Liver (tissue), 9 donors: ENCODE data around the gene RNF144B. TPM values are rescaled to one million over a fixed set of nuclear protein-coding genes. Genes with fewer than 3 reads are reported as not detected.

Source experiments
- DNase-seq: peaks from one replicate; pipeline ENCODE4 v3.0.0-alpha.2; 2017; ENCODE audit warnings: low spot score
- H3K27ac ChIP-seq, 2 donors: one replicate each; pipeline ENCODE4 v1.7.0; 2013; ENCODE audit warnings: inconsistent platforms in 2 of 2, low read length in 2 of 2, control low read depth in 1 of 2, low read depth in 1 of 2, mild to moderate bottlenecking in 1 of 2
- H3K27me3 ChIP-seq, 4 donors: one replicate each; pipeline versions ENCODE4 v1.6.1 to v1.7.0; 2013; ENCODE audit warnings: low read length in 3 of 4, inconsistent platforms in 1 of 4, mild to moderate bottlenecking in 1 of 4, moderate library complexity in 1 of 4; ENCODE audit not compliant: control insufficient read depth in 4 of 4, insufficient read depth in 4 of 4
- H3K36me3 ChIP-seq, 4 donors: one replicate each; pipeline versions ENCODE4 v1.6.1 to v1.7.0; 2013; ENCODE audit warnings: low read length in 3 of 4, mild to moderate bottlenecking in 3 of 4, low read depth in 1 of 4, moderate library complexity in 1 of 4; ENCODE audit not compliant: control insufficient read depth in 4 of 4, insufficient read depth in 3 of 4
- H3K4me1 ChIP-seq, 4 donors: one replicate each; pipeline versions ENCODE4 v1.6.1 to v1.7.0; 2013; ENCODE audit warnings: low read length in 3 of 4, mild to moderate bottlenecking in 3 of 4, moderate library complexity in 1 of 4; ENCODE audit not compliant: control insufficient read depth in 4 of 4, insufficient read depth in 4 of 4
- H3K4me3 ChIP-seq, 3 donors: one replicate each; pipeline versions ENCODE4 v1.6.1 to v1.7.0; 2013; ENCODE audit warnings: low read length in 3 of 3, control low read depth in 1 of 3, low read depth in 1 of 3, mild to moderate bottlenecking in 1 of 3
- H3K9ac ChIP-seq, 2 donors: one replicate each; pipeline ENCODE4 v1.7.0; 2013; ENCODE audit warnings: low read length in 2 of 2, mild to moderate bottlenecking in 2 of 2, moderate library complexity in 2 of 2, control low read depth in 1 of 2, low read depth in 1 of 2
- H3K9me3 ChIP-seq, 4 donors: one replicate each; pipeline versions ENCODE4 v1.6.1 to v1.7.0; 2013; ENCODE audit warnings: low read length in 3 of 4; ENCODE audit not compliant: control insufficient read depth in 4 of 4
- ATF3 ChIP-seq: IDR thresholded peaks from 2 replicates; pipeline ENCODE4 v1.6.1; 2016; ENCODE audit warnings: antibody characterized with exemption
- CTCF ChIP-seq: fragments of 150-350 bp; IDR thresholded peaks from 2 replicates; pipeline ENCODE4 v1.5.1; 2017; ENCODE audit warnings: improper control_type of control experiment, low read depth, low read length; ENCODE audit not compliant: missing input control
- EGR1 ChIP-seq, 2 donors: IDR thresholded peaks; 2 replicates each; pipeline ENCODE4 v1.6.1; 2016 to 2018; ENCODE audit warnings: antibody characterized with exemption in 2 of 2, low read depth in 2 of 2
- FOXA1 ChIP-seq: IDR thresholded peaks from 2 replicates; pipeline ENCODE4 v1.6.1; 2016; ENCODE audit warnings: antibody characterized with exemption
- FOXA2 ChIP-seq: IDR thresholded peaks from 2 replicates; pipeline ENCODE4 v1.6.1; 2016; ENCODE audit warnings: antibody characterized with exemption
- HNF4A ChIP-seq, 2 donors: conservative IDR thresholded peaks; 2 replicates each; pipeline ENCODE4 v1.6.1; 2016; ENCODE audit warnings: antibody characterized with exemption in 2 of 2, mild to moderate bottlenecking in 2 of 2
- HNF4G ChIP-seq: IDR thresholded peaks from 2 replicates; pipeline ENCODE4 v1.6.1; 2016; ENCODE audit warnings: antibody characterized with exemption
- JUND ChIP-seq, 2 donors: IDR thresholded peaks; 2 replicates each; pipeline ENCODE4 v1.6.1; 2016; ENCODE audit warnings: antibody characterized with exemption in 2 of 2
- MAX ChIP-seq: IDR thresholded peaks from 2 replicates; pipeline ENCODE4 v1.6.1; 2016; ENCODE audit warnings: antibody characterized with exemption
- NR2F2 ChIP-seq: IDR thresholded peaks from 2 replicates; pipeline ENCODE4 v1.6.1; 2016; ENCODE audit warnings: antibody characterized with exemption
- RAD21 ChIP-seq, 2 donors: IDR thresholded peaks; 2 replicates each; pipeline ENCODE4 v1.6.1; 2016; ENCODE audit warnings: antibody characterized with exemption in 2 of 2, mild to moderate bottlenecking in 2 of 2
- REST ChIP-seq: IDR thresholded peaks from 2 replicates; pipeline ENCODE4 v1.6.1; 2016; ENCODE audit warnings: antibody characterized with exemption, mild to moderate bottlenecking
- SP1 ChIP-seq: IDR thresholded peaks from 2 replicates; pipeline ENCODE4 v1.6.1; 2018; ENCODE audit warnings: antibody characterized with exemption, mild to moderate bottlenecking
- TAF1 ChIP-seq: conservative IDR thresholded peaks from 2 replicates; pipeline ENCODE4 v1.6.1; 2016; ENCODE audit warnings: antibody characterized with exemption, mild to moderate bottlenecking
- YY1 ChIP-seq: IDR thresholded peaks from 2 replicates; pipeline ENCODE4 v1.6.1; 2016; ENCODE audit warnings: antibody characterized with exemption, mild to moderate bottlenecking
- ZBTB33 ChIP-seq: IDR thresholded peaks from 2 replicates; pipeline ENCODE4 v1.6.1; 2016; ENCODE audit warnings: antibody characterized with exemption
- WGBS: extraction: QIAGEN DNeasy Blood & Tissue Kit; methylation state at CpG from one replicate; pipeline ENCODE4 v1.1.7; 2013; 5-methylcytosine and 5-hydroxymethylcytosine counted together
- polyA plus RNA-seq, 2 donors: library from polyadenylated mRNA; stranded (reverse) in 1 of 2; unstranded in 1 of 2; fragments of 200-250 nt in 1 of 2; fragments of >200 nt in 1 of 2; fragmentation: Nextera tagmentation in 1 of 2; extraction: Ambion mirVana in 1 of 2; gene quantifications; one replicate each; pipeline versions ENCODE4 v1.2.1 to v1.2.3, GENCODE V29; 2013 to 2015
- total RNA-seq, 2 donors: library from RNA; depleted of rRNA; stranded (reverse); fragments of >200 nt; gene quantifications; one replicate each; pipeline ENCODE4 v1.2.3, GENCODE V29; 2014
- donor health status: healthy.
- donor health status: healthy.
- donor health status: healthy.
- donor health status: healthy.
- donor health status: healthy.

The RNF144B gene
- total and polyA plus RNA-seq, 4 donors: 3.0 to 15.1 (median 7.6) TPM

GRCh38 chr6:18342223-18342622 lies 44.9 kb upstream of the RNF144B start:
- TF ChIP-seq HNF4A (conservative IDR thresholded peaks at IDR 0.05) (no peak), YY1 (no peak), HNF4G (no peak), REST (no peak), NR2F2 (no peak), MAX (no peak), CTCF (no peak), EGR1 (IDR thresholded peaks at IDR 0.05; ENCODE audit: low read depth in 2 of 2) (no peak), SP1 (no peak), ZBTB33 (no peak), TAF1 (no peak), FOXA2 (no peak)
- DNase-seq: no peak
- Histone ChIP-seq H3K9me3 (no peaks in the 10 kb centered on the region), H3K4me3 (no peak overlapping the region), H3K4me1 (no peaks in the 10 kb centered on the region), H3K36me3 (no peaks in the 10 kb centered on the region), H3K27ac (no peak overlapping the region), H3K9ac (no peak overlapping the region), H3K27me3 (no peaks in the 10 kb centered on the region)
- 95% methylated on average over 3 of the region's 3 CpGs for WGBS

GRCh38 chr6:18343741-18344140 lies 43.4 kb upstream of the RNF144B start:
- WGBS: 70% methylated on average over 2 of the region's 2 CpGs
- no peak overlapping the region for H3K4me3 ChIP-seq
- H3K27ac ChIP-seq: no peak overlapping the region
- no peak overlapping the region for H3K9ac ChIP-seq
- no peaks in the 10 kb centered on the region for H3K9me3 ChIP-seq
- no peaks in the 10 kb centered on the region for H3K36me3 ChIP-seq
- no peak for DNase-seq
- TF ChIP-seq SP1 (no peak), FOXA1 (no peak), JUND (IDR thresholded peaks at IDR 0.05) (no peak), ATF3 (no peak), MAX (no peak), EGR1 (IDR thresholded peaks at IDR 0.05; ENCODE audit: low read depth in 2 of 2) (no peak), RAD21 (IDR thresholded peaks at IDR 0.05) (no peak), FOXA2 (no peak), NR2F2 (no peak), REST (no peak), HNF4G (no peak)
- H3K27me3 ChIP-seq: no peaks in the 10 kb centered on the region
- no peaks in the 10 kb centered on the region for H3K4me1 ChIP-seq
